ENCODE measurements around the gene GLO1.

- TF ChIP-seq CTCF (optimal IDR thresholded peaks at IDR 0.05 in 1 of 3, IDR thresholded peaks at IDR 0.05 in 1 of 3, conservative IDR thresholded peaks at IDR 0.05 in 1 of 3; ENCODE audit: extremely low read depth in 1 of 3, insufficient read depth in 2 of 3, low read length in 3 of 3) (no peak), EZH2 (IDR thresholded peaks at IDR 0.05; ENCODE audit: low read length) (no peak)
Measured at GRCh38 chr6:38687549-38687948, 15.4 kb downstream of the GLO1 start.
